ENCODE data around the gene TMEM255A.

GRCh38 chrX:120335289-120335688 lies 24.0 kb upstream of the TMEM255A start:
- TF ChIP-seq SIN3A (IDR thresholded peaks at IDR 0.05; ENCODE audit: borderline replicate concordance, insufficient read depth, low read depth, low read length) (no peak), CTCF (IDR thresholded peaks at IDR 0.05) (no peak), REST (IDR thresholded peaks at IDR 0.05; ENCODE audit: insufficient read depth in 1 of 2, low read depth in 2 of 2, low read length in 1 of 2) (no peak), POLR2AphosphoS5 (IDR thresholded peaks at IDR 0.05; ENCODE audit: low read depth, low read length) (no peak), TCF7L2 (IDR thresholded peaks at IDR 0.05; ENCODE audit: low read depth, low read length) (no peak)

Measured in Panc1 (cell line).